ENCODE results near the gene LPAR5. TPM values are rescaled to one million over a fixed set of nuclear protein-coding genes. Genes with fewer than 3 reads are reported as not detected.

Gene LPAR5
- total RNA-seq, 4 donors from 2014 or later: 27.9 to 50.1 (median 30.2) TPM

- H3K4me3 ChIP-seq: peak overlapping the region in 1 of 4 donors; percentile 15
- H3K9me3 ChIP-seq: no peaks in the 10 kb centered on the region
- no peaks in the 10 kb centered on the region for H3K27me3 ChIP-seq
- H3K36me3 ChIP-seq: no peaks in the 10 kb centered on the region
- in situ Hi-C loops (cut with MboI; ENCODE audit: low pct_ligation_motif_present in 1 of 4, low pct_unique_long_range_greater_than_20kb in 1 of 4, low sequenced_read_pairs in 3 of 4) (no loop called here), intact Hi-C loops (cut with DNase I; ENCODE audit: low total_unique reads) (loop anchor here (10.0 kb wide), 2 partner anchors 52 to 162 kb away; partner anchors contain the start of genes ING4 and LAG3)
- H3K27ac ChIP-seq: peak overlapping the region; percentile 90 to 97 (median 92)
- no peak for DNase-seq
- 0 to 25% methylated on average over 2 to 7 of the region's 7 CpGs for WGBS, 2 donors (ENCODE audit: low coverage in 1 of 2)
- TF ChIP-seq POLR2A (IDR thresholded peaks at IDR 0.05) (no peak), EP300 (IDR thresholded peaks at IDR 0.05; ENCODE audit: low read depth) (no peak), POLR2AphosphoS5 (IDR thresholded peaks at IDR 0.05) (no peak)
- TF ChIP-seq, protein P1, sequence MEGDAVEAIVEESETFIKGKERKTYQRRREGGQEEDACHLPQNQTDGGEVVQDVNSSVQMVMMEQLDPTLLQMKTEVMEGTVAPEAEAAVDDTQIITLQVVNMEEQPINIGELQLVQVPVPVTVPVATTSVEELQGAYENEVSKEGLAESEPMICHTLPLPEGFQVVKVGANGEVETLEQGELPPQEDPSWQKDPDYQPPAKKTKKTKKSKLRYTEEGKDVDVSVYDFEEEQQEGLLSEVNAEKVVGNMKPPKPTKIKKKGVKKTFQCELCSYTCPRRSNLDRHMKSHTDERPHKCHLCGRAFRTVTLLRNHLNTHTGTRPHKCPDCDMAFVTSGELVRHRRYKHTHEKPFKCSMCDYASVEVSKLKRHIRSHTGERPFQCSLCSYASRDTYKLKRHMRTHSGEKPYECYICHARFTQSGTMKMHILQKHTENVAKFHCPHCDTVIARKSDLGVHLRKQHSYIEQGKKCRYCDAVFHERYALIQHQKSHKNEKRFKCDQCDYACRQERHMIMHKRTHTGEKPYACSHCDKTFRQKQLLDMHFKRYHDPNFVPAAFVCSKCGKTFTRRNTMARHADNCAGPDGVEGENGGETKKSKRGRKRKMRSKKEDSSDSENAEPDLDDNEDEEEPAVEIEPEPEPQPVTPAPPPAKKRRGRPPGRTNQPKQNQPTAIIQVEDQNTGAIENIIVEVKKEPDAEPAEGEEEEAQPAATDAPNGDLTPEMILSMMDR (IDR thresholded peaks at IDR 0.05): no peak
- H3K4me1 ChIP-seq: peaks cover 29 to 44% (median 31%) of the 10 kb centered on the region in 4 donors
Observed at GRCh38 chr12:6612652-6613014, 23.1 kb downstream of the LPAR5 start.

- H3K27ac ChIP-seq: peak overlapping the region; percentile 90 to 97 (median 92)
- 28% methylated on average over 5 of the region's 6 CpGs; no CpG with 5 or more reads in 1 of the 2 donors for WGBS, 2 donors (ENCODE audit: low coverage in 1 of 2)
- H3K4me3 ChIP-seq: no peak overlapping the region
- no peak for TF ChIP-seq EP300 (IDR thresholded peaks at IDR 0.05; ENCODE audit: low read depth)
- TF ChIP-seq, protein P1 (IDR thresholded peaks at IDR 0.05): no peak
- TF ChIP-seq POLR2AphosphoS5 (IDR thresholded peaks at IDR 0.05): no peak
- DNase-seq: no peak
- no peaks in the 10 kb centered on the region for H3K36me3 ChIP-seq
- H3K27me3 ChIP-seq: no peaks in the 10 kb centered on the region
- H3K9me3 ChIP-seq: no peaks in the 10 kb centered on the region
- intact Hi-C loops (cut with DNase I; ENCODE audit: low total_unique reads) (loop anchor here (10.0 kb wide), 2 partner anchors 53 to 163 kb away; partner anchors contain the start of genes ING4 and LAG3), in situ Hi-C loops (cut with MboI; ENCODE audit: low pct_ligation_motif_present in 1 of 4, low pct_unique_long_range_greater_than_20kb in 1 of 4, low sequenced_read_pairs in 3 of 4) (no loop called here)
- H3K4me1 ChIP-seq: peaks cover 29 to 45% (median 30%) of the 10 kb centered on the region in 4 donors
Observed at GRCh38 chr12:6612247-6612646, 23.5 kb downstream of the LPAR5 start.

- WGBS, 2 donors (ENCODE audit: low coverage in 1 of 2): 17 to 60% methylated on average over 3 to 8 of the region's 8 CpGs
- Histone ChIP-seq H3K4me3 (no peak overlapping the region), H3K27me3 (no peaks in the 10 kb centered on the region), H3K36me3 (no peaks in the 10 kb centered on the region), H3K27ac (peak overlapping the region; percentile 75 to 99 (median 87)), H3K4me1 (peaks cover 33 to 55% (median 47%) of the 10 kb centered on the region in 4 donors), H3K9me3 (no peaks in the 10 kb centered on the region)
- in situ Hi-C loops (cut with MboI; ENCODE audit: low pct_ligation_motif_present in 1 of 4, low pct_unique_long_range_greater_than_20kb in 1 of 4, low sequenced_read_pairs in 3 of 4) (no loop called here), intact Hi-C loops (cut with DNase I; ENCODE audit: low total_unique reads) (no loop called here)
- no peak for DNase-seq
- TF ChIP-seq, protein P1 (IDR thresholded peaks at IDR 0.05): peak in 1 of 5 experiments; percentile 15
- TF ChIP-seq POLR2AphosphoS5 (IDR thresholded peaks at IDR 0.05): no peak
Observed at GRCh38 chr12:6608592-6609281, 27.0 kb downstream of the LPAR5 start.

- WGBS, 2 donors (ENCODE audit: low coverage in 1 of 2): 5 to 6% methylated on average over 8 of the region's 8 CpGs
- H3K36me3 ChIP-seq: no peaks in the 10 kb centered on the region
- no peaks in the 10 kb centered on the region for H3K27me3 ChIP-seq
- in situ Hi-C loops (cut with MboI; ENCODE audit: low pct_ligation_motif_present in 1 of 4, low pct_unique_long_range_greater_than_20kb in 1 of 4, low sequenced_read_pairs in 3 of 4): no loop called here
- H3K4me3 ChIP-seq: no peak overlapping the region
- H3K4me1 ChIP-seq: peaks cover 34 to 55% (median 47%) of the 10 kb centered on the region in 4 donors
- DNase-seq: peak; percentile 76
- no peaks in the 10 kb centered on the region for H3K9me3 ChIP-seq
- intact Hi-C loops (cut with DNase I; ENCODE audit: low total_unique reads): no loop called here
- peak in 1 of 3 donors; percentile 8 for TF ChIP-seq POLR2AphosphoS5 (IDR thresholded peaks at IDR 0.05)
- TF ChIP-seq, protein P1 (IDR thresholded peaks at IDR 0.05): no peak
- TF ChIP-seq POLR2A (IDR thresholded peaks at IDR 0.05): no peak
- H3K27ac ChIP-seq: peak overlapping the region; percentile 75 to 99 (median 87)
Observed at GRCh38 chr12:6607751-6608591, 27.8 kb downstream of the LPAR5 start.

Measured in transverse colon (tissue), 4 donors.